Measurements from ENCODE around the gene AP4B1. TPM values are rescaled to one million over a fixed set of nuclear protein-coding genes. Genes with fewer than 3 reads are reported as not detected.

Gene AP4B1
- total RNA-seq, 1 donor from 2014 or later = 43.9 TPM

DNA sequence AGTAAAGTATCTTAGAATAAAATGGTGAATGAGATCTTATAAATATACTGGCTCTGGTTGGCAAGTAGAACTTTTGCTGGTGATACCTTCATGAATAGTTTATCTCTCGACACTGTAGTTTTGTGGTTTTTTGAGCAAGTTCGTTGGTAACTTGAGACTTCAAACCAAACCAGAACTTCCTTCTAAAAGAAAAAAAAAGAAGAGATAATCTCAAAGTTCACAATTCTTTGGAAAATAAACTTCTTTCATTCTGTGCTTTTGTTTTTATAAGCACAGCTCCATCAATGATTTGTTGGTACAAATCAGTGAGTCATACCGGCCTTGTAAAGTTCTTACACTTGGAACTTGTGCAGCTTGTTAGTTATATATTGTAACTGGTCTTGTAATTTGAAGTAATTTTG is 26.9 kb upstream of the AP4B1 start:
- intact Hi-C loops (cut with micrococcal nuclease) = loop anchor here (1.0 to 10.0 kb wide), 3 partner anchors 15 to 783 kb away; partner anchors contain the start of gene NRAS

DNA sequence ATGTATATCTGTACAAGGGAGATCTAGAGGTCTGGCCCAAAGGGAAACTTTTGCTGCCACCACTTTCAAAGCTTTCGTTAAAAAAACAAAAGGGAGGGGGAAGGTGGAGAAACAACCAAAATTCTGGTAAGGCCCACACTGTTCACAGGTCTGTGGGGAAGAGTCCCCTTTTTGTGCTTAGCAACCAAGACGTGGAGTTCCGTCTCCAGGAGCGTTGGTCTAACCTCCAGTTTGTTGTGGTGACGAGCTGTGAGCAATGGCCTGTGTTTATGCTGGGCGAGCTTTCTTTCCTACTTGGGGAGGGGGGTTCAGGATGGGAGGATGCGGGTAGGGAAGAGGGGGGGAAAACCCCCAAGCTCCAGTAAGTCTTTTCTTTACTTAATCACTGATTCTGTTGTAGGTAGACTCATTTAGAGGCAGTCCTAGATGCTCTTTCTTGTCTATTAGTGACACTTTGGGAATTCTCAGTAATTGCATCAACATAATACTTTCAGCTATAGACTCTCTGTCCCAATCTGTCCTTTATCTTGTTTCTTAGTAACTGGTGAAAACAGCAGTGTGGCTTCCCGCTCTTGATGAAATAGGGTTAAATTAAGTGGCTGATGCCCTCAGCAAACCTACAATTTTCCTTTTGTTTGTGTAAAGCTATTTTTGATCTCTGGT is 26.0 kb upstream of the AP4B1 start:
- intact Hi-C loops (cut with micrococcal nuclease) = loop anchor here (1.0 to 10.0 kb wide), 5 partner anchors 10 to 784 kb away; partner anchors contain the start of genes NRAS and PTPN22

DNA sequence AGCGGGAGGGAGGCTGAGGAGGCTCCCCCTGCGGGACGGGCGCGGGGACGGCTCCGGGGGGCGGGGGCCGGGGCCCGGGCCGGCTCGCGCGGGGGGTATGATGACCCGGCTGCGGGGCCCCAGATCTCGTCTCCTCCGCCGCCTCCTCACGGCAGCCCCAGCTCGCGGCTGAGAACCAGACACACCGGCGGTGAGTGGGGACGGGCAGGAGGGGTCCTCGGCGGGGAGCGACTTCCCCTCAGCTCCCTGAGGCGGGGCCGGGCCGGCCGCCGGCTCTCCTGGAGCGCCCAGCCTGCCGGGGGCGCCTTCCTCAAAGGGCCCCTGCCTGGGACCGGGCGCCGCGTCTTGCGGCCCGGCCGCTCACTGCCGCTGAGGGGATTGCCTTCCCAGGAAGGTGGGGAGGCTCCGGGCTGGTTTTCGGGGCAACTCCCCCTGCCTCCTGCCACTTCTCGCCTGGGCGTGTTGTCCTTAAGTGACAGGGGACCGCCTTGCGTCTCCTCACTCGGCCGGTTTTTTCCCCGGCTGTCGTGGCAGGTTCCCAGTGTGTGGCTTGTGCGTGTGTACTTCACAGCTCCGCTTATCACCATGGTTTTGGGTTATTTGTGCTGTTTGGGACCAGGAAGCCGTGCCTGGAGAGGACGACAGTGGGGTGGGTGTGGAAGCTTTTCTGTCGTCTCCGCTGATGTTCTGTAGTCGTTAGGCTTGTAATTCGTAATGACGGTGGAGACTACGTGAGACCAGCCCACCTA is 25.3 kb upstream of the AP4B1 start:
- intact Hi-C loops (cut with micrococcal nuclease) = loop anchor here (1.0 to 10.0 kb wide), 9 partner anchors 10 to 1215 kb away; partner anchors contain the start of genes DCLRE1B, NRAS, PPM1J and PTPN22

DNA sequence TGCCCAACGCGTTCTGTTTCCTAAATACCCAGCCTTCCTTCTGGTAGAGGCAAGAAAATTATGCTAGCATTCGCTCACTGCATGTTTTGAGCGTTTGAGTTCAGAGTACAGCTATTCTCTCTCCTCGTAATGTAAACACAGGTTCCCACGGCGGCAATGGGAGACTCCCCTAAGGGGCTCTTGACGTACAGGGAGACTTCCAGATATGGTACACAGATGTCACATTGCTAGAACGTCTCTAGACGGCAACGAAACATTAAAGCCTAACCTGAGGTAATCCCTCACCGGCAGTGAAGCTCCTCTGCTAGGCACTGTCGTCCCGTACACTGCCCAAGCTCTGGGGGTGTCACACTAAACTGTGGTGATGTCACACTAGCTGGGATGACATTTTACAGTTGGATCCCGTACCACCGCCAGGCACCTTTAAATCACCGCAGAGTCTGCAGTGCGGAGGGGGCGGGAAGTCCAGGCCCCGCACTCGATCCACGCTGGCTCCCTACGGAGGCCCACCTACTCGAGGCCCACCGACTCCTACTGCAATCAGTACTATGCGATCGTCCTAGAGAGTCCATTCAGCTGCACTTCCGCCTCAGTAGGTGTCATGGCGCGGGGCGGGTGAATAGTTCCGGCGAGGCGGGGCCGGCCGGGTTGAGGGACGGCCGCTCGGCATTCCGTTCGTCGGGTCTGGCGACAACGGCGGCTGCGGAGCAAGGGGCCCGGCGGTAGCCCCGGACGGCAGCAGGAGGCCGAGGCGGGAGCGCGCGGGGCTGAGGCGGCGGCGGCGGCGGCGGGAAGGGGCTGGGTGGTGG is 24.5 kb upstream of the AP4B1 start, which contains the start of gene HIPK1:
TSS of gene HIPK1 (plus strand) at position 384 of the 809 bp plus-strand sequence.
- intact Hi-C loops (cut with micrococcal nuclease) = loop anchor here (1.0 to 5.0 kb wide), 5 partner anchors 24 to 1214 kb away; partner anchors contain the start of genes DCLRE1B, PPM1J, RSBN1 and SLC16A1

DNA sequence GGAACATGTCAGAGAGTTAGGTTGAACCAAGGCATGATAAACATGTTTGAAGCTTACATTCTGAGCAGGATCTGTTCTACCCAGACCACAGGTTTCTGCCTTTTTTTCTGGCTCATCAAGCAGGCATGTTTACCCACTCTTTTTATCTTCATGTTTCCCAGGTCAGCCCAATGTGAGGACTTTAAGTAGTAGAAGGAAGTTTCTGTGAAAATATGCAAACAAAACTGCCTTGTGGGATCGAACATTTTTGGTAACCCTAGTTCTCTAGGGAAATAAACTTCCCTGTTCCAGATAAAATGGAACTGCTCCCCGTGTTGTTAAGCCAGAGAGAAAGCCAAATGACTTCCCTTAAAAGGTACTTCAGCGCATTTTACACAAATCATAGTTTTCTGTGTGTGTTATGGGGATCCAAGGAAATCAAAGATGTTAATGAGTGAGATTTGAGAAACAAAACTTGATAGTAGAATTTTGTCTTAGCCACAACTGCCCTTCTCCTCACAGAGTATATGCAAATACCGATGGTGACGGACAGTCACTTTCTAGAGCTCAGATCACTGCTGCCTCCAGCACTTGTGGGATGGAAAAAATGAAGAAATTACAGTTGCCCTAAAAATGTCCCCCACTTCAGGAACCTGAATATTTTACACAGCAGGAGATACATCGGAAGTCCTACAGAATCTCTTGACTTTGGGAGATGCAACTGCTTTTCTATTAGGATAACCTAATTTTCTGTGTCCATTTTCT is 23.8 kb upstream of the AP4B1 start:
- intact Hi-C loops (cut with micrococcal nuclease) = loop anchor here (2.0 to 5.0 kb wide), 2 partner anchors 971 to 1214 kb away; partner anchors contain the start of genes PPM1J and SLC16A1

DNA sequence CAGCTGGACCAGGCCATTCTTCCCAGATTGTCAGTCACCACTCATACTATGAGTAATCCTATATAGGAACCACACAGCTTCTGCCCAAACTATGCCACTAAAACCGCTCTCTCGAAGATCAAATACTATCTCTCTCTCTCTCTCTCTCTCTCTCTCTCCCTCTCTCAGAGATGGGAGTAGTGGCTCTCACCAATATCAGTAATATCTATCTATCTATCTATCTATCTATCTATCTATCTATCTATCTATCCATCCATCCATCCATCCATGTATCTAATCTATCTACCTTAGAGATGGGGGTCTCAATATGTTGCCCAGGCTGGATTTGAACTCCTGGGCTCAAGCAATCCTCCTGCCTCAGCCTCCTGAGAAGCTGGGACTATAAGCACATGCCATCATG is 19.9 kb upstream of the AP4B1 start:
- intact Hi-C loops (cut with micrococcal nuclease) = no loop called here

DNA sequence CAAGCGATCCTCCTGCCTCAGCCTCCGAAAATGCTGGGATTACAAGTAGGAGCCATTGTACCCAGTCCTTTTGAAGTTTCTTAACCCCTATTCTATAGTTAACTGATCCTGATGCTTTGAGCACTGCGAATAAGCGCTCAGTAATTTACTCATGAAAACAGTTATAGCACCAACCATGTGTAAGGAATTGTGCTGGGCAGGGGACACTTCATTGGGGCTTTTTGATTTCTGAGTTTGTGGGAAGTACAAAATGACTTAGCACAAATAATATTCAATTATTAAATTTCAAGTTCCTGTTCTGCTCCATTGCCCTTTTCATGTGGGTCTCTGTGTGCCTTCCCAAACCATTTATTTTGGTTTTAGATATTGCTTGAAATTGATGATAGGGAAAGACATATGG is 18.4 kb upstream of the AP4B1 start:
- intact Hi-C loops (cut with micrococcal nuclease) = no loop called here

DNA sequence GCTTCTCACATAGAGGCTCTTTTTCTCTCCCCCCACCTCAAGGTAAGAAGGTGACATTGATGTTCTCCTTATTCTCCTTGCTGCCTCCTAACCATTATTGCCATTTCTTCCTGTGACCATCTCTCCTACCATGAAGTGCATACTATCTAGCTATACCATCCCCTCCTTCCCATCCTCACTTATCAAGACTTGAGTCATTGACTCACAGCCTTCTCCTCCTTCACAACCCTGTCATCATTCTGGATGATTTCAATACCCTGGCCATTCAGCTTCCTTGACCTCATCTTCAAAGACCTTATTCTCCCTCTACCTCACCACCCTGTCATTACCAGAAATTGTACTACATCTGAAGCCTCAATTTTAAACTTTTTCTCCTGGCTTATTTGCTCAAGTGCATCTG is 13.6 kb upstream of the AP4B1 start:
- intact Hi-C loops (cut with micrococcal nuclease) = no loop called here

DNA sequence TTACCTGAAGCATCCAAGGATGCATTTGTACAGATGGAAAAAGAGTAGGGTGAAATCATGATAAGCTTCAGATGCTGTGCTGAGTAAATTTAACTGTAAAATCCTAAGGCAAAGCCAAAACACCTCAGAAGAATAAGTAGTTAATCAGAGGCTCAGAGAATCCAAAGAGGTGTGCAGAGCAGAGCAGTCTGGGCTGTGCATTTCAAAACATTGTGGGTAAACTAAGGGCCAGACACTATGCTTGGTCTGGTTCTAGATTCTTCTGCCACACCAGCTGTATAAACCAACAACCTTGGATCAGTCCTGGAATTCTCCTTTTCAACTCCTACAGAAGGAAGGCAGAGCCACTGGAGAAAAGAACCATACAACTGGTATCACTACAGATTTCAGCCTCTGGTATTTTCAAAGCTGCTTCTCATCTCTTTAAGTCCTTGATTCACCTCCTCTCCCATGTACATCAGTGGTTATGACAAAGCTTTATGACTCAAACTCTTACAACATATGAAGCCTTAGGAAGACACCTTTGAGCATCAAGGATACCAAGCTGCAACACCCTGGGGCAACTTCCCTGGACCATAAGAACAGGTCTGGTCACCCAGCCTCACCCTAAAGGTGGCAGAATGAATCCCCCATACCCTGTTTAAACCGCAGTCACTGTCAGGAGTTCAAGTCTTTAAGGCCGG is 12.9 kb upstream of the AP4B1 start:
- intact Hi-C loops (cut with micrococcal nuclease) = no loop called here

DNA sequence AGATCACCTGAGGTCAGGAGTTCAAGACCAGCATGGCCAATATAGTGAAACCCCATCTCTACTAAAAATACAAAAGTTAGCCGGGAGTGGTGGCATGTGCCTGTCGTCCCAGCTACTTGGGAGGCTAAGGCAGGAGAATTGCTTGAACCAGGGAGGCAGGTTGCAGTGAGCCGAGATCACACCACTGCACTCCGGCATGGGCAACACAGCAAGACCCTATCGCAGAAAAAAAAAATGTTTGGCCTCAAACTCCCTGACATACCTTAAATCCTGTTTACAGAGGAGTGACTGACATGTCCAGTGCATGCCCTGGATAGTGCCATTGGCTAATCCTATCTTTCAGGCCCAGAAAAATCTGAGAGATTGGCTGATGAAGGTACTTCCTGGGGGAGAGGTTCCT is 12.4 kb upstream of the AP4B1 start:
- intact Hi-C loops (cut with micrococcal nuclease) = no loop called here

DNA sequence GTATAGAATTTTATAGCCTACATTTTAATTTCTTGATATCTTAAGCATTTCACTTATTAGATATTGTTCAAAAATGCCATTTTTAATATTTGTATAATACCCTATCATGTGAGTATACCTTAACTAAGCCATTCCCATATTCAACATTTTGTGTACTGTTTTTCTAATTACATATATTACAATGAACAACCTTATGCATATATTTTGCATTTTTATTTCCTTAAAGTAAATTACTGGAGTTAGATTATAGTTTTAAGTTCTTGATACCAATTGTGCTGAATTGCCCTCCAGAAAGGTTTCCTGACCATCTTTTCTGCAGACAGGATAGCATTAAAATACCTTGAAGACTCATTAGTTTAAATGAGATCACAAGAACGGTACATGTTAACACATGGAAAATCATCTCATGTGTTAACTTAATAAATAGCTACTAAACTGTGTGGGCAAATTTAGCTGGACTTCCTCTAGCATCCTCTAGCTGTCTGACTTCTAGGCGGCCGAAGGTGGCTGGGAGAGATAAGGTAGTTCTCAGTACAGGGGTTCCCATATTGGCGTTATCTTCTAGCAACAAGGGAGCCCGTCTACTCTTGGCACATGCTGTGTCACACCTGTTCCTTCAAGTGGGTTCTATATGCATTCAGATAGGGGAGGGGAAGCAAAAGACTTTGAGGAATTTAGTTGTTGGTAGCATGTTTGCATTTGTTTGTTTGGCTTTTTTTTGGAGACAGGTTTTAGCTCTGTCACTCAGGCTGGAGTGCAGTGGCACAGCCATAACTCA is 9.5 kb upstream of the AP4B1 start:
- intact Hi-C loops (cut with micrococcal nuclease) = no loop called here

DNA sequence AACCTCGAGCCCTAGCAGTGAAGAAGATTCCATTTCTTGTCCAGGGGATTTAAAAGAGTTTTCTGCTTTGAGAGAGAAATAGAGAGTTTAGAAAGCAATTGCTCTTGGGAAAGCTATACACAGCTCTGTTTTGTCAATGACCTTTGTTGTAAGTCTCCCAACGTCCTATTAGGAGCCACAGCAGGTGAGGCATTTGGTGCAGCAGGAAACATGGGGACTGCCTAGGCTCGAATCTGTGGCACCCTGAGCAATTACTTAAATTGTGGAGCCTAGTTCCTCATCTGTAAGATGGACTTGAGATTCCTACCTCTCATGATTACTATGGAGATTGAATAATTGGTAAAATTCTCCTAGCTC is 8.7 kb upstream of the AP4B1 start:
- intact Hi-C loops (cut with micrococcal nuclease) = no loop called here

DNA sequence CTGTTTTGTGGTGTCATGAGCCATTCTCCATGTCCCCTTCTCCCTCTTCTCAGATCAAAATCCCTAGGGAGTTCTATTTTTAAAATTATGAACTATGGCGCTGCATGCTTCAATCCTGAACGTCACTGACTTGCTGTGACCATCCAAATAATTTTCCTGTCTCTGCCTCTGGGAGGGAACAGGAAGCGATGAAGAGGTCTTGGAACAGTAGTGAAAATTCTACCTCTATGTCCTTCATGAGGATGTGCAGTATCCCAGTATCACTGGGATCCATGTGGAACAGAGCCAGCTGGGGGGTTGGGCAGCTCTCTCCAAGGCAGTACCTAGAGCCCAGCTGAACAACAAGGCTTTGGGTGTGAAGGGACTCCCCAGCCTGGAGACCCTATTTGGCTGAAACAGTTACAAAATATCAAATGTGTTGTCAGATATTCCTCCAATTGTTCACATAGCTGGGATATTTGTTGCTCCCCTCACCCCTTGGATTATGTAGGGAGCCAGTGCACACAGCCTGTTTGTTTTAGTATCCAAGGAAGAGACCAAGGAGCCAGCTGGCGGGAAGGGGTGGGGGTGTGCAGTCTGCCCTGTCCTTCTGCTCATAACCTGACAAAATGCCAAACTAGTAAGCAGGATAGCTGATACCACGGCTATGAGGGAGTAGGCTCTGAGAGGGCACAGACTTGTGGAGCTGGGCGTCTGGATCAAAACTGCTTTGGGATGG is 8.2 kb upstream of the AP4B1 start:
- intact Hi-C loops (cut with micrococcal nuclease) = no loop called here

DNA sequence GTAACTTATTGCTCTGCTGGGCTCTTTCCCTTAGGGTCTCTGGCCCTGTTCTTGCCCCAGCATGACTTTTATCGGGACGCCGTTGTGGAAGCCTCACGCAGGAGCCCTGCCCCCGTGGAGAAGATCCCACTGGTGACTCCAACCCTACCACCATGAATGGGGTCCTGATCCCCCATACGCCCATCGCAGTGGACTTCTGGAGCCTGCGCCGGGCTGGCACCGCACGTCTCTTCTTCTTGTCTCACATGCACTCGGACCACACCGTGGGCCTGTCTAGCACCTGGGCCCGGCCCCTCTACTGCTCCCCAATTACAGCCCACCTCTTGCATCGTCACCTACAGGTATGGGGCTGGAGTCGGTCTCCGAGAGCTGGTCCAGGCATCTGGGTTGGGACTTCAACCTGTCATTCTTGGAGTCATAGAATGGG is 849 bp upstream of the AP4B1 start:
- intact Hi-C loops (cut with micrococcal nuclease) = loop anchor here (1.0 to 5.0 kb wide), 8 partner anchors 24 to 147 kb away; partner anchors contain the start of genes HIPK1, PHTF1, PTPN22 and RSBN1

DNA sequence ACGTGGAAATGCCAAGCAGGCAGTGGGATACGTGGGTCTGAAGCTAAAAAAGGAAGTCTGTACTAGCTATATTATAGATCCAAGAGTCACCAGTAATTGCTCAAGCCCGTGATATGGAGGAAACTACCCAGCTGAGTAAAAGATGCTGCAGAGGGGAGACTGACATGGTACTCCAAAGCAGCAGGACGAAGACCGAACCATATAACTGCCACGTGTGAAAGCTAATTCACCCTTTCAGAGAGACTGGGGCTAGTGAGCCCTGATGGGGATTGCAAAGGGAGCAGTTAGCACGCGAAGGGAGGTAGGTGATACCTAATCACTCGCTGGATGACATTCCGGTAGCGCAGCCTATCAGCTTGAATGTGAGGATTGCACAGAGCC is 316 bp downstream of the AP4B1 start:
- intact Hi-C loops (cut with micrococcal nuclease) = loop anchor here (2.0 kb wide), 2 partner anchors 59 to 145 kb away; partner anchors contain the start of gene PHTF1

DNA sequence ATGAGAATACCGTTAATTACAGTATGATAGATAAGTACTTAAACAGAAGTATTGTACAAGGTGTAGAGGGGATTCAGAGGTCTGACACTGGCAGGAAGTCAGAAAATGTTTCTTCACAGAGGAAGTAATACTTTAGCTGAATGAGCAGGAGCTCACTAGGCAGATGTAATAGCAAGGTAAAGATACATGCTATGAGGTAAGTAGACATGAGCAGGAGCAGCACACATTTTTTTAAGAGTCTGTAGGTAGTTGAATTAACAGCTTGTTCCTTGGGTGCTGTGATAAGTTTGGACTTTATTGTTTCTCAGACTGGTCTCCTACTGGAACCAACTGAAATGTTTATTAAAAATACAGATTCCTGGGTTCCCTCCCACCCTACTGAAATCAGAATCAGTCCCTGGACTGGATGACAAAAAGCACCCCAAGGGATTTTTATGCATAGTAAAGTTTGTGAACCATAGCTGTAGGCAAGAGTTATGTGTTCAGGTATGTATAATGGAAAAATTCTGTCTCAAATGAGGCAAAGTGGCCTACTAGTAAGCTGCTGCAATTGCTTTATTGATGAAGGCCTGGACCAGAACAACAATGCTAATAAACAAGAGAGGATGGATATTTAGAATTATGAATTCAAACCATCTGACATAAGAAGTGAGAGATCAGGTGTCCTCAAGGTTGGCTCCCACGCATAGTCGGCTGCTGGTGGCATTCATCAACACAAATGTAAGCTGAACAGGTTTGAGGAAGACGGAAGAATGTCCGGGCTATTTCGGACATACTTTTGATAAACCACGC is 902 bp downstream of the AP4B1 start:
- intact Hi-C loops (cut with micrococcal nuclease) = loop anchor here (2.0 kb wide), 2 partner anchors 59 to 145 kb away; partner anchors contain the start of gene PHTF1

DNA sequence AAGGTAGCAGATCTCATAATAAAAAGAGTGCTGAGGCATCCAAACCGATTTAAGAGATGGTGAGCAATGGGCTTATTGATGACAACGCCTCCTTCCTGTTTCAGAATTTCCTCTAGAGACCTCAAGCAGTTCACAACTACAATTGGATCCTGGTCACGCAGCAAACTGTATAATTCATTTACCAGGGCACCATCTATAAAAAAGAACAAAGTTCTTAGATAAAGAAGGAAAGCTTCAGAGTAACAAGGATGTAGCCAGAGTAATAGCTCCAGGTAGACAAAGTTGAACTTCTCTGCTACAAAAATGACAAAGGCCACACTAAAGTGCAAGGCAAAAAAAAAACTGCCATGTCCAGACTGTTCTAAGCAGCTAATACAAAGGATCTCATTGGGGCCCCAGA is 3.4 kb downstream of the AP4B1 start:
- intact Hi-C loops (cut with micrococcal nuclease) = no loop called here

DNA sequence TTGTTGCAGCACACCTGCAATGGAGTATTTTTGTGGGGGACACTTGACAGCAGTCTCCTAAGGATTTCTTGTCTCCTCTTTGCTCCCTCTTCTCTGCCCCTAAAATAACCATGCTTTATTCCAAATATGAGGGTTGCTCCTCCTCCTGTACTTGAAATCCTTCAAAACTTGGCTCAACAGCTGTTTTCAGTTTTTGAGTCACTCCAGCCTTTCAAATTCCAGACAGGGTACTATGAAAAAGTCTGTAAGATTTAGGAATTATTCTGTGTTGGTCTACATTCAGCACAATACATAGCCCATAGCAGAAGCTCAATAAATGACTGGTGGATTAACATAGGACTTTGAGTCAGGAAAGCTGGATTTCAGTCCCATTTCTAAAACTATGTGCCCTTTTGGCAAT is 5.5 kb downstream of the AP4B1 start:
- intact Hi-C loops (cut with micrococcal nuclease) = no loop called here

All from T-helper 2 cell treated with Interferon-gamma antibody and Interleukin-4, amounts not matched to agents 100 ng/mL and 5 ng/mL, for 36 hours (primary cell).